ENCODE data around the gene SPATA12.

The SPATA12 gene

DNA sequence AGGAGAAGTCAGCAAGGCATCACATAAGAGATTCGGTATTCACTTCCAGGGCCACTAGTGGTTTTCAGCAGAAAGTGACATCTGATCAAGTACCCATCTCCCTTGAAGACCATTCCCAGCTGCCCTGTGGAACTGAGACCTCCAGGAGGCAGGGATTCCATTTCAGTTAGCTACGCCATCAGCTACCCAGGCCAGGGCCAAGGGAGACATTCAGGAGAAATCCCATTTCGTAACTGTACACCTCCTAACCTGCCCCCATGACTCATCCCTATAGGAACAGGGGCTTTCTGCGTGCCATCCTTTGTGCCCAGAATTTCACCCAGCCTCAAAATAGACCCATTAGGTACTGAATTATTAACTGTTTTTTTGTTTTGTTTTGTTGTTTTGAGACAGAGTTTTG lies 24.7 kb downstream of the SPATA12 start:
- no peak for DNase-seq

DNA sequence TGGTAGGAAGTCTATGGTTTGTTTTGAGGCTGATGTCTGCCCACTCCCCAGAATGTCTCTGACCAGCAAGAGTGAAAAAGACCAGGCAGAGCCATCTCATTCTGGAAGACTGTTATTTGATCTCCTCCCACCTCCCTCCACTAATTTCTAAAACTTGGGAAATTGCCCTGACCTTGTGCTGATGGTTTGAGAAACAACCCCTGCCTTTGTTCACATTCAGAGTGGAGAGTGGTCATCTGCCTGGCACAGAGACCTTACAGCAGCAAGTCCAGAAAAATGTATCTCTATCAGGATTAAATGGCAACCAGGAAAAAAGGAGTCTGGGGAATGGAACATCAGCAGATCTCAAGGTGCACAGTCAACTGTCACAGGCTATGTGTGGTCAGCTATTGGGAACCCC lies 25.7 kb downstream of the SPATA12 start:
- DNase-seq: no peak

- DNase-seq: no peak
These were observed 27.1 kb downstream of the SPATA12 start for GRCh38 chr3:57087361-57088092.

GRCh38 chr3:57088503-57088902 lies 28.0 kb downstream of the SPATA12 start:
- no peak for DNase-seq

DNA sequence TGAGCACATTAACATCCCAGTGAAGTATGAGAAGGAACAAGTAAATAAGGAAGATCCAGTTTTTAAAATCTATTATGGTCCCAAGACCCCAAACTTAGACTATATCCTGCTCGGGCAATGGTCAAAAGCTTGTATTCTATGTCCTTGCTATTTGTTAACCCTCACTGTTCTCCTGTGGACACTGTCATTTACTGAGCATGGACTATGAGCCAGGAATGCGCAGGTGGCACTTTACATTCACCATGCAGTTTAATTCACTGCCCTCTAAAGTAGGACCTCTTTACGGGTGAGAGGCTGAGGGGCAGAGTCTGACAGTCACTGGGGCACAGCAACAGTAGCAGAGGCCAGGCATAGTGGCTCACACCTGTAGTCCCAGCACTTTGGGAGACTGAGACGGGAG lies 28.6 kb downstream of the SPATA12 start:
- DNase-seq: no peak

- no peak for DNase-seq
These were observed 31.2 kb downstream of the SPATA12 start for GRCh38 chr3:57091521-57092273.

- DNase-seq: no peak
These were observed 33.0 kb downstream of the SPATA12 start for GRCh38 chr3:57093489-57093888.

GRCh38 chr3:57093971-57094535 lies 33.6 kb downstream of the SPATA12 start:
- no peak for DNase-seq

DNA sequence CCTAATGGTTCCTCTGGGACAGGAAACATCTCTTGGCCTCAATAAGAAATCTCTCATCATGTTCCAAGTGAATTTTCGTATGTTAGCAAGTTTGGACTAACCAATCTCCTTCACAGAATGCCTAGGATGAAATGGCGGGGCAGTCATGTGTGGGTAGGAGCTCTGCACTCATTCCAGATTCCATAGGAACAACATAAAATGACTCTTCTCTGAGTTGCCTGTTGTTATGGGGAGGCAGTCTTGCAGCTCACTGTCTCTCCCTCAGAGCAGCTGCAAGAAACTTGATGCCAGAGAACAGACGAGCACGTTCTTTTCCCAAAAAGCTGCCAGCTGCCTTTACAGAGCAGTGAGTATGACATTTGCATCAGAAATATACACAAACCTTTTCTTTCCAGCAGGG lies 34.1 kb downstream of the SPATA12 start:
- DNase-seq: no peak

- DNase-seq: no peak
These were observed 34.9 kb downstream of the SPATA12 start for GRCh38 chr3:57095363-57095762.

- DNase-seq: no peak
These were observed 37.1 kb downstream of the SPATA12 start for GRCh38 chr3:57097536-57097935.

DNA sequence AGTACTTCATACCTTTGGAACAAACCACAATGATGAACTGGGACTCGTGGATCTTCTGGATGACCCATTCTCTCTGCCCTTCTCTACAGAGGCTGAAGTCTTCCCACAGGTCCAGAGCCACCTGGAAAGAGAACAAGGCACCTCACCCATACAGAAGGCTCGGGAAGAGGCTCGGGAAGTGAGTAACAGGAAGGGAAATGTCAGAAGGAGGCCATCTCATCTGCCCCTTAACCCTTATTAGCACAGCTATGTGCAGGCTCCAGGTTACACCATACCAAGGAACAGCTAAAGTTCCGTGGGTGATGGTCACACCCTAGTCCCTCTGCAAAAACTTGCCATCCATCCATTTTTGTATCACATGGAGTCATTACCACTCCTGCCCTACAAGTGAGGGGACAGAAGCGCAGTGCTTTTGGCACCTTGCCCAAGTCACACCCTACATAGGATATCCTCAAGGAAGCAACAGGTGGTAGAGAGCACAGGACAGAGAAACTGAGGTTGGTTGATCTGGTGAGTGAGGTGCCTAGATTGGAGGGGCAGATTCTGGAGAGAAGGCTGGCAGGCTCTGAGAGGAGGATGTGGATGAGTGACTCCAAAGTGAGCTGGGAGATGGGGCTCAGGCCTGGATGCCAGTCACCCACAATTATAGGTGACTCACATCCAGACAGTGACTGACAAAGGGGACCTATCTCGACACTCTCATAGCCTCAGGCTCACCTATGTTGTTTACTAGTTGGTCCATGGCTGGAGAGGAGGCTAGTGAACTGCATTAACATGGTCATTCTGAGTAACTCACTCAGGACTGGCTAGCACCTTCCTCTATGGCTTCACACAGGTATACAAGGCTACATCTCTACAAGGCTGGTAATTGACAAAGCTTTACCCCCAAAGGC lies 38.2 kb downstream of the SPATA12 start:
- no peak for DNase-seq

DNA sequence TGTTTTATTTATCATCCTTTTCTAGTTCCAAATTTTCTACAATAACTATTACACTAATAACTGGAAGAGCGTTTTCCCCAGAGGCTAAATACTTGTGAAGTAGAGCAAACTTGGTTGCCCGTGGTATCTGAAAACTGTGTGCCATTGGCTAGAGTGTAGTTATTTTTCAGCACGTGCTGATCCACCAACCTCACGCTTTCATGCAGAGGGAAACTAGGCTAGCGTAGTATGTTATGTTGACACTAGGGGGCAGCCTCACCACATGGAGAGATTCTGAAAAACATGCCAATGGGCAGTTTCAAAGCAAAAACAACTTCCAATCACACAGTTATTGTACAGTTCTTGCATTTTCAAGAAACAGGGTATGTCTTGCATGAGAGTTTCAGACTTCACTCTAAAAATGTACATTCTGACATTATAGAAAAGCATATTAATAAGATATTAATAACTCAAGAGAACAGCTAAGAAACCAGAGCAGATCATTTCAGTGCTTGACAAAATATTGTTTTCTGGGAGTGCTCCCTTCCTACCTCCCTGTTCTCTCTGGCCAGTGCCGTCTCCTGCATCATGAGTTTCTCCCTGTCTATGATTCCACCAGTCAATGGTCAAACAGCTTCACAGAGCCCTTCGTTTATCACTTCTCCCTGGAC lies 39.7 kb downstream of the SPATA12 start:
- DNase-seq: peak; percentile 67

DNA sequence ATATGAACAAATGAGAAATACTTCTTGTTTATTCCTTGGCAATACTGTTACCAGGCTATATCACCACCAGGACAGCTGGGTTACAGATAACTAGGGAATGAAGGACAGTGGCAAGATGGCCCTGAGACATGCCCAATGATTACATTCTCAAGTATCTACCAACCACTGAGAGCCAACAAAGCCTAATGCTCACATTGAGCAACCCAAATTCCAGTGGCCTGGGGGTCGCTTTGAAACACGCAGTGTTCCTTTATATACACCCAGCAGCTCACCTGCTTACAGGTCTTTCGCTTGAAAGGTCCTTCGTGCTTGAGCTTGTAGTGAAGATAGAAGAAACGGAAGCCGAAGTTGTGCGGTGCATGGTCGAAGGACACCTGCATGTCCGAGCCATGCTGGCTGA lies 45.1 kb downstream of the SPATA12 start:
- DNase-seq: no peak

- DNase-seq: no peak
These were observed 48.2 kb downstream of the SPATA12 start for GRCh38 chr3:57108684-57109083.

GRCh38 chr3:57109437-57110199 lies 49.2 kb downstream of the SPATA12 start:
- no peak for DNase-seq

DNA sequence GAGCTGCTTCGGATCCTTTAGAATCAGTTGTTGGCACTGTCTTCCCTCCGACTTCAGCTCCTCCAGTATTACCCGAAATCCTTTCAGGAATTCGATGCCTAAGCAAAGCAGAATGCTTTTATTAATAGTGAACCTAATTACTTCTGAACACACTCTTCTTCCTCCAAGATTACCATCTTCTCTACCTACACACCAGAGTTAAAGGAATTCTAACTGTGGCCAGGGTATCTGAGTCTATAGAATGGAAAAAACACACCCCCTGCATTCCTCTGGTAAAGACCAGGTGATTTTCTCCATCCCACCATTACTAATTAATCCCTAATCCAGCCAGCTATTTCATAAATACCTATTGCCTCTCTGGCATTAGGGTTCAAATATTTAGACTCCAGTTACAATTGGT lies 49.8 kb downstream of the SPATA12 start:
- no peak for DNase-seq

- no peak for DNase-seq
These were observed 50.3 kb downstream of the SPATA12 start for GRCh38 chr3:57110798-57111197.

DNA sequence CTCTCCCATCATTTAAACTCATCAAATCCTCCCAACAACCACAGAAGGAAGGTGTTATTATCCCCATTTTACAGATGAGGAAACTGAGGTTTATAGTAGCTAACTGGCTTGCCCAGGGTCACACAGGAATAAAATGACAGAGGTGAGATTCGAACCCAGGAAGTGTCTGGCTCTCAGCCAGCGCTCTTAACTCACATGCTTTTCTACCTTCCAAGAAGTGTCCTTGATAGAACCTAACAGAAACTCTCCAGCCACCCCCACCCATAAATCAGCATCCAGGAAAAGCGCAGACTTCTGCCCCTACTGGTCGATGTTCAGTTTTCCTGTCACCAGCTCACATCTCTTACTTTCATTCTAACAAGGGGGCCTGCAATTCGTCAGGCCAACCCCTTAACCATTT lies 51.7 kb downstream of the SPATA12 start:
- no peak for DNase-seq

DNA sequence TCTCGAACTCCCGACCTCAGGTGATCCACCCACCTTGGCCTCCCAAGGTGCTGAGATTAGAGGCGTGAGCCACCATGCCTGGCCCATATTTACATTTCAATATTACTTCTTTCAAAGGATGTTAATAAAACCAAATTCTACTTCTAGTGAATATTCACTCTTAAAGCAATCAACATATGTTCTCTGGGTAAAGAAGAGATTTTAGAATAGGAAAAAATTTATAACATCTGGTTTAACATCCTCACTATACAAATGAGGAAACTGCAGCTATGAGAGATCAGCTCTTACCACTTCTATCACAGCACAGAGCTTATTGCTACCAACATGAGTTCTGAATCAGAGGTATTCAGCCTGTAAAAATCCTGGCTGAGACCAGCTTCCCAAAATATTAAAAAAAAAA lies 56.0 kb downstream of the SPATA12 start:
- no peak for DNase-seq

DNA sequence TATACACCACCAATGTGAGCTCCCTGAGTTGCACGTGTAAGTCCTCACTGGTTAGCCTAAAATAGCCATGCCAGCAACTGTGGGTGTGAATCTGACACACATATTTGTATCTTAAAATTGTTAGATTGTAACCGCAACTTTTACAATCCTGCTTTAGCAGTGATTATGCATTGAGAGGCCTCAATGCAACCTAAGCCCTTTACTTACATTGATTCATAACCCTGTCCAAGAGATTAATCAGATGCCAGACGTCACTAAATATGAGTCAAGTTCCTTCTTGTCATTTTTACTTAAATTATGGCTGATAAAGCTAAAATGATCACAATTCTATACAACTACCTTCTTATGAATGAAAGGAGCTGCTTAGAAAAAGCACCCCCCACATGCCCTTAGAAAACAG lies 57.8 kb downstream of the SPATA12 start:
- no peak for DNase-seq

DNA sequence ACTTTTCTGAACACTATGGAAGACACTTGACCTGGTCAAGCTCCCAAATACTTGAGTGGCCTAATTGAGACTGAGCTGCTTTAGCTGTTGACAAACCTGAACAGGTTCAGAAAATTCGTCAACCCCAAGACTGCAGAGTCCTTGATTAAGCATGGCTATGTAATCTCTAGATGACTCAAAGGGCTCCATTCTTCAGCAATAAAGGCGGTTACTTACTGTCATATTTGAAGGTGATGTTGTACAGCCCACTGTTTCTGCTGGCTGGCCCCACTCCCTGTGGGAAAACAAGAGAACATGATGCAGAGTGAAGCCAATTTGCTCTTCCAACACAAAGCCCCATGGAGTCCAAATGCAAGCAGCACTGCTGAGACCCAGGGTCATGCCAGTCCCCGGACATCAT lies 59.6 kb downstream of the SPATA12 start:
- no peak for DNase-seq
